CD4-positive, alpha-beta T cell (primary cell): ENCODE data around the gene PLEKHH3. TPM values are rescaled to one million over a fixed set of nuclear protein-coding genes. Genes with fewer than 3 reads are reported as not detected.

Source experiments
- ATAC-seq: fragments of 200-7000 bp; cut with Tn5 transposase; one replicate; pipeline ENCODE4 v1.10.0; 2022; ENCODE audit warnings: mild to moderate bottlenecking; ENCODE audit not compliant: poor library complexity
- CTCF ChIA-PET: fragments of 350-600 bp; sonication (Branson Sonifier 250); formaldehyde crosslinking; loops from one replicate; lab custom pipeline; 2021; ENCODE audit warnings: antibody characterized with exemption, inconsistent platforms; lab: Charles Lee
- POLR2A ChIA-PET: fragments of 350-600 bp; sonication (Branson Sonifier 250); formaldehyde crosslinking; loops from one replicate; lab custom pipeline; 2021; ENCODE audit warnings: antibody characterized with exemption, inconsistent platforms; lab: Charles Lee
- DNase-seq, 14 experiments: peaks; one replicate each; pipeline ENCODE4 v3.0.0-alpha.2; 2013 to 2020; ENCODE audit warnings: mixed read lengths in 2 of 14
- H3K27ac ChIP-seq, 2 donors: one replicate each; pipeline versions ENCODE4 v1.5.1 to v1.7.0; 2013; ENCODE audit warnings: low read length in 2 of 2, low read depth in 1 of 2, mild to moderate bottlenecking in 1 of 2
- H3K27me3 ChIP-seq, 2 experiments: 1 replicate in 1 of 2; 2 replicates in 1 of 2; pipeline versions ENCODE4 v1.6.1 to v1.7.0; 2013; ENCODE audit warnings: low read length in 2 of 2, control low read depth in 1 of 2, mild to moderate bottlenecking in 1 of 2, moderate library complexity in 1 of 2; ENCODE audit not compliant: insufficient read depth in 2 of 2, control insufficient read depth in 1 of 2
- H3K36me3 ChIP-seq: one replicate; pipeline ENCODE4 v1.6.1; 2013; ENCODE audit warnings: low read length, control low read depth; ENCODE audit not compliant: insufficient read depth
- H3K4me1 ChIP-seq: one replicate; pipeline ENCODE4 v1.6.1; 2013; ENCODE audit warnings: low read length, control low read depth; ENCODE audit not compliant: insufficient read depth
- H3K4me3 ChIP-seq: one replicate; pipeline ENCODE4 v1.5.1; 2013; ENCODE audit warnings: mild to moderate bottlenecking, low read length, moderate library complexity
- H3K9me3 ChIP-seq, 2 experiments: 1 replicate in 1 of 2; 2 replicates in 1 of 2; pipeline versions ENCODE4 v1.6.1 to v1.7.0; 2013; ENCODE audit warnings: low read length in 2 of 2, mild to moderate bottlenecking in 2 of 2, control low read depth in 1 of 2, moderate library complexity in 1 of 2; ENCODE audit not compliant: control insufficient read depth in 1 of 2, insufficient read depth in 1 of 2
- H3K27ac Mint-ChIP-seq: one replicate; pipeline ENCODE4 v1.8.0; 2020; ENCODE audit warnings: mixed read lengths
- H3K27me3 Mint-ChIP-seq: one replicate; pipeline ENCODE4 v1.8.0; 2021; ENCODE audit warnings: mixed read lengths
- H3K36me3 Mint-ChIP-seq: one replicate; pipeline ENCODE4 v1.8.0; 2021; ENCODE audit warnings: low read depth, mixed read lengths
- H3K4me1 Mint-ChIP-seq: one replicate; pipeline ENCODE4 v1.8.0; 2021; ENCODE audit warnings: low read depth, mixed read lengths
- H3K4me3 Mint-ChIP-seq: one replicate; pipeline ENCODE4 v1.8.0; 2020; ENCODE audit warnings: mild to moderate bottlenecking, mixed read lengths
- H3K9me3 Mint-ChIP-seq: one replicate; pipeline ENCODE4 v1.8.0; 2020; ENCODE audit warnings: mixed read lengths
- CTCF ChIP-seq: fragments of 200-600 bp; IDR thresholded peaks from one replicate; pipeline ENCODE4 v1.8.0; 2022; ENCODE audit warnings: antibody characterized with exemption, mild to moderate bottlenecking
- intact Hi-C, 2 experiments: fragments of 100-400 bp; cut with DNase I in 1 of 2; cut with micrococcal nuclease in 1 of 2; formaldehyde crosslinking; loops; one replicate each; pipeline versions ENCODE4 v1.15.1 to v1.9.0; 2023 to 2025; cut with DNase I, micrococcal nuclease
- total RNA-seq, 174 experiments: library from RNA in 2 of 174; stranded (reverse) in 2 of 174; gene quantifications; one replicate each; pipeline ENCODE4 v1.2.3 and lab custom pipeline; 2021 to 2026

PLEKHH3 gene
- total RNA-seq, 2 experiments from 2014 or later = 0.60 to 1.1 TPM

GRCh38 chr17:42670789-42671657, 5.8 kb downstream of the PLEKHH3 start:
- H3K27me3 Mint-ChIP-seq = peaks cover 38% of the 10 kb centered on the region
- peaks cover 28% of the 10 kb centered on the region for H3K4me1 Mint-ChIP-seq
- DNase-seq (peak in 2 of 14 experiments; percentile 35 to 55), ATAC-seq (no peak)
- H3K27me3 ChIP-seq = peaks cover 53% of the 10 kb centered on the region in 2 experiments
- H3K36me3 Mint-ChIP-seq = peaks cover 6% of the 10 kb centered on the region
- intact Hi-C loops = loop anchor here in 1 of 2 experiments (10.0 kb wide), 1 partner anchor 1454 kb away; the partner anchor contains the start of gene HDAC5
- peaks cover 0 to 24% of the 10 kb centered on the region in 2 experiments for H3K9me3 ChIP-seq
- peaks cover 51% of the 10 kb centered on the region for H3K4me1 ChIP-seq
- no peaks in the 10 kb centered on the region for H3K9me3 Mint-ChIP-seq
- TF ChIP-seq CTCF = no peak
- CTCF ChIA-PET = interaction anchor here (0.5 to 2.5 kb wide), 4 partner anchors 9 to 499 kb away, joined by 3 to 6 read pairs (median 4); no protein-coding TSS in a partner anchor
- POLR2A ChIA-PET = interaction anchor here (0.9 to 1.6 kb wide), 3 partner anchors 9 to 61 kb away, joined by 3 to 6 read pairs (median 4); partner anchors contain the start of gene TUBG1
- peak overlapping the region; percentile 49 for H3K4me3 ChIP-seq
- peak overlapping the region; percentile 78 for H3K4me3 Mint-ChIP-seq
- peaks cover 3% of the 10 kb centered on the region for H3K36me3 ChIP-seq
- no peak overlapping the region for H3K27ac Mint-ChIP-seq
- H3K27ac ChIP-seq = no peak overlapping the region

GRCh38 chr17:42669977-42670788, 6.6 kb downstream of the PLEKHH3 start:
- H3K27ac ChIP-seq = no peak overlapping the region
- no peak for TF ChIP-seq CTCF
- H3K4me1 ChIP-seq = peaks cover 43% of the 10 kb centered on the region
- H3K36me3 Mint-ChIP-seq = peaks cover 14% of the 10 kb centered on the region
- CTCF ChIA-PET = interaction anchor here (0.6 to 2.5 kb wide), 3 partner anchors 11 to 61 kb away, joined by 3 to 6 read pairs (median 3); partner anchors contain the start of gene TUBG1
- H3K4me1 Mint-ChIP-seq = peaks cover 28% of the 10 kb centered on the region
- intact Hi-C loops = loop anchor here in 1 of 2 experiments (10.0 kb wide), 1 partner anchor 1455 kb away; the partner anchor contains the start of gene HDAC5
- no peak overlapping the region for H3K27ac Mint-ChIP-seq
- H3K27me3 ChIP-seq = peaks cover 45 to 47% of the 10 kb centered on the region in 2 experiments
- POLR2A ChIA-PET = interaction anchor here (1.6 kb wide), 1 partner anchor 9 kb away, joined by 4 read pairs; no protein-coding TSS in a partner anchor
- no peaks in the 10 kb centered on the region for H3K9me3 Mint-ChIP-seq
- H3K9me3 ChIP-seq = peaks cover 0 to 18% of the 10 kb centered on the region in 2 experiments
- peaks cover 38% of the 10 kb centered on the region for H3K27me3 Mint-ChIP-seq
- H3K4me3 ChIP-seq = peak overlapping the region; percentile 49
- peak overlapping the region; percentile 78 for H3K4me3 Mint-ChIP-seq
- peaks cover 3% of the 10 kb centered on the region for H3K36me3 ChIP-seq
- peak in 11 of 14 experiments; percentile 32 to 82 (median 46) for DNase-seq
- peak; percentile 86 for ATAC-seq

- POLR2A ChIA-PET = interaction anchor here (1.2 to 1.7 kb wide), 3 partner anchors 10 kb away, joined by 3 to 9 read pairs (median 4); partner anchors contain the start of gene TUBG2
- Histone ChIP-seq H3K27me3 (peaks cover 39 to 44% of the 10 kb centered on the region in 2 experiments), H3K4me1 (peaks cover 39% of the 10 kb centered on the region), H3K9me3 (peaks cover 0 to 18% of the 10 kb centered on the region in 2 experiments), H3K4me3 (no peak overlapping the region), H3K27ac (no peak overlapping the region), H3K36me3 (peaks cover 3% of the 10 kb centered on the region)
- Mint-ChIP-seq H3K27ac (no peak overlapping the region), H3K9me3 (no peaks in the 10 kb centered on the region), H3K27me3 (peaks cover 33% of the 10 kb centered on the region), H3K4me3 (peak overlapping the region; percentile 6), H3K36me3 (peaks cover 14% of the 10 kb centered on the region), H3K4me1 (peaks cover 23% of the 10 kb centered on the region)
- no peak for TF ChIP-seq CTCF
- DNase-seq (no peak), ATAC-seq (no peak)
- intact Hi-C loops = no loop called here
- CTCF ChIA-PET = interaction anchor here (0.6 to 2.5 kb wide), 3 partner anchors 11 to 60 kb away, joined by 3 to 6 read pairs (median 3); partner anchors contain the start of gene TUBG1
These were observed 7.2 kb downstream of the PLEKHH3 start for GRCh38 chr17:42669705-42669976.
